SH-SY5Y (cell line): ENCODE measurements around the gene CEPT1.

Experiments used
- GATA2 ChIP-seq: IDR thresholded peaks from 2 replicates; pipeline ENCODE4 v1.6.1; 2011; ENCODE audit warnings: mild to moderate bottlenecking, low read depth, low read length
- GATA3 ChIP-seq: IDR thresholded peaks from 2 replicates; pipeline ENCODE4 v1.6.1; 2011; ENCODE audit warnings: low read depth, mild to moderate bottlenecking, low read length, moderate library complexity

GRCh38 chr1:111204201-111204982 is 64.4 kb downstream of the CEPT1 start:
- no peak for TF ChIP-seq GATA3
- no peak for TF ChIP-seq GATA2
